WTC11 (cell line): ENCODE results near the gene CES5A. TPM values are rescaled to one million over a fixed set of nuclear protein-coding genes. Genes with fewer than 3 reads are reported as not detected.

Experiments
- ATAC-seq: fragments of 200-7000 bp; cut with Tn5 transposase; 2 replicates; pipeline ENCODE4 v1.10.0; 2021; ENCODE audit warnings: mild to moderate bottlenecking, moderate library complexity
- CTCF ChIA-PET: fragments of 300-600 bp; sonication (Branson Sonifier 250); formaldehyde crosslinking; loops from one replicate; lab custom pipeline; 2021; ENCODE audit warnings: antibody characterized with exemption; lab: Charles Lee
- POLR2A ChIA-PET: fragments of 350-600 bp; sonication (Branson Sonifier 250); formaldehyde crosslinking; loops from one replicate; lab custom pipeline; 2021; ENCODE audit warnings: antibody characterized with exemption; lab: Charles Lee
- DNase-seq: peaks from one replicate; pipeline ENCODE4 v3.0.0; 2021; ENCODE audit warnings: low spot score
- H3K27ac Mint-ChIP-seq: 2 replicates; pipeline ENCODE4 v1.8.0; 2021; ENCODE audit warnings: mixed read lengths
- H3K27me3 Mint-ChIP-seq: 2 replicates; pipeline ENCODE4 v1.8.0; 2021; ENCODE audit warnings: low read depth, mild to moderate bottlenecking, moderate library complexity, mixed read lengths
- H3K36me3 Mint-ChIP-seq: 2 replicates; pipeline ENCODE4 v1.8.0; 2021; ENCODE audit warnings: mixed read lengths
- H3K4me1 Mint-ChIP-seq: 2 replicates; pipeline ENCODE4 v1.8.0; 2022; ENCODE audit warnings: mixed read lengths
- H3K4me3 Mint-ChIP-seq: 2 replicates; pipeline ENCODE4 v1.8.0; 2021; ENCODE audit warnings: mild to moderate bottlenecking, moderate library complexity, mixed read lengths
- H3K9me3 Mint-ChIP-seq: 2 replicates; pipeline ENCODE4 v1.8.0; 2021; ENCODE audit warnings: mixed read lengths
- EMX1 ChIP-seq: fragments of 250-450 bp; sonication (Bioruptor Pico); IDR thresholded peaks from 2 replicates; pipeline ENCODE4 v1.8.0; 2021; ENCODE audit warnings: mild to moderate bottlenecking
- FOXP1 ChIP-seq: sonication (generic); formaldehyde crosslinking; IDR thresholded peaks from 2 replicates; pipeline ENCODE4 v1.8.0; 2022; ENCODE audit warnings: missing genetic modification reagents, mild to moderate bottlenecking, moderate library complexity, borderline replicate concordance
- GABPB1 ChIP-seq: sonication (generic); formaldehyde crosslinking; IDR thresholded peaks from 2 replicates; pipeline ENCODE4 v1.8.1; 2023; ENCODE audit warnings: mild to moderate bottlenecking, missing genetic modification reagents
- IRF2 ChIP-seq: sonication (generic); formaldehyde crosslinking; IDR thresholded peaks from 2 replicates; pipeline ENCODE4 v1.8.0; 2022; ENCODE audit warnings: low read depth, missing genetic modification reagents, borderline replicate concordance
- MXD4 ChIP-seq: fragments of 250-450 bp; sonication (Bioruptor Pico); IDR thresholded peaks from 2 replicates; pipeline ENCODE4 v1.8.0; 2021; ENCODE audit warnings: mild to moderate bottlenecking, moderate library complexity, borderline replicate concordance
- NFE2L1 ChIP-seq: sonication (generic); formaldehyde crosslinking; IDR thresholded peaks from 2 replicates; pipeline ENCODE4 v1.8.1; 2023; ENCODE audit warnings: missing genetic modification reagents
- NFYB ChIP-seq: sonication (generic); formaldehyde crosslinking; conservative IDR thresholded peaks from 2 replicates; pipeline ENCODE4 v1.8.0; 2022; ENCODE audit warnings: low read depth, missing genetic modification reagents
- NR1H2 ChIP-seq: sonication (generic); formaldehyde crosslinking; IDR thresholded peaks from 2 replicates; pipeline ENCODE4 v1.9.0; 2021; ENCODE audit warnings: mild to moderate bottlenecking, moderate library complexity, missing genetic modification reagents
- NR2C2 ChIP-seq: sonication (generic); formaldehyde crosslinking; IDR thresholded peaks from 2 replicates; pipeline ENCODE4 v1.8.0; 2022; ENCODE audit warnings: mild to moderate bottlenecking, missing genetic modification reagents
- OVOL2 ChIP-seq: fragments of 250-450 bp; sonication (Bioruptor Pico); IDR thresholded peaks from 2 replicates; pipeline ENCODE4 v1.9.0; 2021; ENCODE audit warnings: mild to moderate bottlenecking, borderline replicate concordance
- SOX15 ChIP-seq: fragments of 250-450 bp; sonication (Bioruptor Pico); IDR thresholded peaks from 2 replicates; pipeline ENCODE4 v1.9.0; 2021; ENCODE audit warnings: mild to moderate bottlenecking
- ZNF121 ChIP-seq: sonication (generic); formaldehyde crosslinking; IDR thresholded peaks from 2 replicates; pipeline ENCODE4 v1.8.0; 2023; ENCODE audit warnings: missing genetic modification reagents
- ZNF138 ChIP-seq: sonication (generic); formaldehyde crosslinking; conservative IDR thresholded peaks from 2 replicates; pipeline ENCODE4 v1.8.1; 2022; ENCODE audit warnings: mild to moderate bottlenecking, moderate library complexity, missing genetic modification reagents
- ZNF219 ChIP-seq: sonication (generic); formaldehyde crosslinking; IDR thresholded peaks from 2 replicates; pipeline ENCODE4 v1.8.0; 2023; ENCODE audit warnings: missing genetic modification reagents, mild to moderate bottlenecking, borderline replicate concordance
- ZNF232 ChIP-seq: sonication (generic); formaldehyde crosslinking; IDR thresholded peaks from 2 replicates; pipeline ENCODE4 v1.8.0; 2022; ENCODE audit warnings: mild to moderate bottlenecking, missing genetic modification reagents
- ZNF263 ChIP-seq: sonication (generic); formaldehyde crosslinking; IDR thresholded peaks from 2 replicates; pipeline ENCODE4 v1.8.1; 2022; ENCODE audit warnings: low read depth, mild to moderate bottlenecking, moderate library complexity, missing genetic modification reagents
- ZNF396 ChIP-seq: fragments of 250-450 bp; sonication (Bioruptor Pico); IDR thresholded peaks from 2 replicates; pipeline ENCODE4 v1.8.0; 2021; ENCODE audit warnings: mild to moderate bottlenecking, moderate library complexity, borderline replicate concordance
- total RNA-seq: library from RNA; stranded (reverse); gene quantifications from 3 replicates; pipeline ENCODE4 v1.2.3, GENCODE V29; 2021
- TF ChIP-seq, protein P1 (sequence below): sonication (generic); formaldehyde crosslinking; IDR thresholded peaks from 2 replicates; pipeline ENCODE4 v1.8.0; 2022; ENCODE audit warnings: mild to moderate bottlenecking, missing genetic modification reagents
- TF ChIP-seq, protein P2 (sequence below): fragments of 250-450 bp; sonication (Bioruptor Pico); IDR thresholded peaks from 2 replicates; pipeline ENCODE4 v1.9.0; 2021; ENCODE audit warnings: mild to moderate bottlenecking
- TF ChIP-seq, protein P3 (sequence below): sonication (generic); formaldehyde crosslinking; IDR thresholded peaks from 2 replicates; pipeline ENCODE4 v1.8.1; 2023; ENCODE audit warnings: mild to moderate bottlenecking, missing genetic modification reagents, moderate library complexity
- TF ChIP-seq, protein P4 (sequence below): sonication (generic); formaldehyde crosslinking; IDR thresholded peaks from 2 replicates; pipeline ENCODE4 v1.8.1; 2023; ENCODE audit warnings: mild to moderate bottlenecking, missing genetic modification reagents, borderline replicate concordance
- TF ChIP-seq, protein P5 (sequence below): sonication (generic); formaldehyde crosslinking; conservative IDR thresholded peaks from 2 replicates; pipeline ENCODE4 v1.8.1; 2022; ENCODE audit warnings: mild to moderate bottlenecking, missing genetic modification reagents

Gene CES5A
- total RNA-seq, 1 experiment from 2014 or later: not detected

DNA sequence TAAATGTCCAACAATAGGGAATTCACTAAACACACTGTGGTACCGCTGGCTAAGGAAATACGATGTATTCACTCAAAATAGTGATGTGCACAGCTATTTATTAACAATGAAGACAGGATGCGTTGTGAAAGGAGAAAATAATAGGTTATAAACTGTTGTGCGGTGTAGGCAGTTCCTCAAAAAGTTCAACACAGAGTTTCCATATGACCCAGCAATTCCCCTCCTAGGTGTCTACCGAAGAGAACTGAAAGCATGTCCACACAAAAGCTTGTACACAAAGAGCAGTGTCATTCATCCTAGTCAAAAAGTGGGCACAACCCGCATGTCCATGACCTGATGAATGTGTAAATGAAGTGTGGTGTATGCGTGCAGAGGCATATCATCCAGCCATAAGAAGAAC lies 41.1 kb downstream of the CES5A start (continued):
- TF ChIP-seq ZNF263 (CRISPR knock-in tag) (no peak), NFE2L1 (no peak), NFYB (no peak), SOX15 (CRISPR knock-in tag) (no peak), MXD4 (CRISPR knock-in tag) (no peak)
- TF ChIP-seq, protein P1, sequence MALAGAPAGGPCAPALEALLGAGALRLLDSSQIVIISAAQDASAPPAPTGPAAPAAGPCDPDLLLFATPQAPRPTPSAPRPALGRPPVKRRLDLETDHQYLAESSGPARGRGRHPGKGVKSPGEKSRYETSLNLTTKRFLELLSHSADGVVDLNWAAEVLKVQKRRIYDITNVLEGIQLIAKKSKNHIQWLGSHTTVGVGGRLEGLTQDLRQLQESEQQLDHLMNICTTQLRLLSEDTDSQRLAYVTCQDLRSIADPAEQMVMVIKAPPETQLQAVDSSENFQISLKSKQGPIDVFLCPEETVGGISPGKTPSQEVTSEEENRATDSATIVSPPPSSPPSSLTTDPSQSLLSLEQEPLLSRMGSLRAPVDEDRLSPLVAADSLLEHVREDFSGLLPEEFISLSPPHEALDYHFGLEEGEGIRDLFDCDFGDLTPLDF (CRISPR knock-in tag): no peak
- TF ChIP-seq, protein P2, sequence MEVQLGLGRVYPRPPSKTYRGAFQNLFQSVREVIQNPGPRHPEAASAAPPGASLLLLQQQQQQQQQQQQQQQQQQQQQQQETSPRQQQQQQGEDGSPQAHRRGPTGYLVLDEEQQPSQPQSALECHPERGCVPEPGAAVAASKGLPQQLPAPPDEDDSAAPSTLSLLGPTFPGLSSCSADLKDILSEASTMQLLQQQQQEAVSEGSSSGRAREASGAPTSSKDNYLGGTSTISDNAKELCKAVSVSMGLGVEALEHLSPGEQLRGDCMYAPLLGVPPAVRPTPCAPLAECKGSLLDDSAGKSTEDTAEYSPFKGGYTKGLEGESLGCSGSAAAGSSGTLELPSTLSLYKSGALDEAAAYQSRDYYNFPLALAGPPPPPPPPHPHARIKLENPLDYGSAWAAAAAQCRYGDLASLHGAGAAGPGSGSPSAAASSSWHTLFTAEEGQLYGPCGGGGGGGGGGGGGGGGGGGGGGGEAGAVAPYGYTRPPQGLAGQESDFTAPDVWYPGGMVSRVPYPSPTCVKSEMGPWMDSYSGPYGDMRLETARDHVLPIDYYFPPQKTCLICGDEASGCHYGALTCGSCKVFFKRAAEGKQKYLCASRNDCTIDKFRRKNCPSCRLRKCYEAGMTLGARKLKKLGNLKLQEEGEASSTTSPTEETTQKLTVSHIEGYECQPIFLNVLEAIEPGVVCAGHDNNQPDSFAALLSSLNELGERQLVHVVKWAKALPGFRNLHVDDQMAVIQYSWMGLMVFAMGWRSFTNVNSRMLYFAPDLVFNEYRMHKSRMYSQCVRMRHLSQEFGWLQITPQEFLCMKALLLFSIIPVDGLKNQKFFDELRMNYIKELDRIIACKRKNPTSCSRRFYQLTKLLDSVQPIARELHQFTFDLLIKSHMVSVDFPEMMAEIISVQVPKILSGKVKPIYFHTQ (CRISPR knock-in tag): no peak
- TF ChIP-seq, protein P3, sequence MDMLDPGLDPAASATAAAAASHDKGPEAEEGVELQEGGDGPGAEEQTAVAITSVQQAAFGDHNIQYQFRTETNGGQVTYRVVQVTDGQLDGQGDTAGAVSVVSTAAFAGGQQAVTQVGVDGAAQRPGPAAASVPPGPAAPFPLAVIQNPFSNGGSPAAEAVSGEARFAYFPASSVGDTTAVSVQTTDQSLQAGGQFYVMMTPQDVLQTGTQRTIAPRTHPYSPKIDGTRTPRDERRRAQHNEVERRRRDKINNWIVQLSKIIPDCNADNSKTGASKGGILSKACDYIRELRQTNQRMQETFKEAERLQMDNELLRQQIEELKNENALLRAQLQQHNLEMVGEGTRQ: no peak

DNA sequence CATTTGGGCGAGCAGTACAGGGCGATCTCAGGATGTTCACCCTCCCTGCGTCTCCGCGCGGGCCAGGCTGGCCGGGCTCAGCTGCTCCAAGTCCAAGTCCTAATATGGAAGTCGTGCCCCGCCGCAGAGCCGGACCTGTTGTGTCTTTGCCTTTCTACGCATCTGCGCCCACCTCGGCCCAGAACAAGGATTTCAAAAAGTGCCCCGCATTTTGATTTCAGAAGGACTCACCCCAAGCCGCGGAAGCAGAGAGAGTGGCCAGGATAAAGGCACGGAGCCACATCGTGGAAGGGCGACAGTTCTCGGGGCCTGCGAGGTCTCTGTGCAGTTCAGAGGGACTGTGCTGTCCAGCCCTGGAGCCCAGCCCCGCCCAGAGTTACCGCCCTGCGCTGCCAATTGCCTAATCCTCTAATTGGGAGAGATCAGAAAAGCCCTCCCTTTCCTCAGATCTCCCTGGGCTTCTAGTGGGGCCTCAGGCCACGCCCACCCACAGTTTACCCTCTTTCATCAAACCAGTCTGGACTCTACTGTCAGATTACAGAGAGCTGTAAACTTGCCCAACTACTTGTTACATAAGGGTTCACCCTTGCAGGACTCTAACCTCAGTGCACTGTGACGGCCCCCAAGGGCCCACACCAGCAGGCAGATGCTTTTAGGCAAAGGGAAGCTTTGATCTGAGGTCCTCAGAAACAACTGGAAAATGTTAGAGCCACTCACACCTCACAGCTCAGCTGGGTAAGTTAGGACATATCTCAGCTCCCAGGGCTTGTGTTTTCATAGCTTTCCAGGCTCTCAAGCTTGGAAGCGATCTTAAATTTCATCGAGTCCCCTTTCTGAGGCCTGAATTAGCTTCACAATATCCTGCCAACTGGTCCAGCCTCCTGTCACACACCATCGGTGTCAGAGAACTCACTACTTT lies 42.1 kb downstream of the CES5A start, which contains the start of gene CES1:
Gene CES1, minus strand, starts transcription at position 324 of the 919 bp plus-strand sequence. Its CDS starts 41 bp downstream, at position 283.
- Mint-ChIP-seq H3K4me3 (peak within 1 kb of the TSS; percentile 24), H3K9me3 (no peaks in the 10 kb centered on the region), H3K27ac (no peak within 1 kb of the TSS), H3K36me3 (no peaks in the 10 kb centered on the region), H3K4me1 (no peaks in the 10 kb centered on the region)
- peak; percentile 60; the same call in 1 of the 2 replicates for ATAC-seq
- CTCF ChIA-PET: interaction anchor here (1.1 to 2.4 kb wide), 2 partner anchors 120 to 368 kb away, joined by 5 to 6 read pairs; no protein-coding TSS in a partner anchor
- peak; percentile 42; the same call in 1 of the 2 replicates for TF ChIP-seq GABPB1 (CRISPR knock-in tag)
- TF ChIP-seq NR1H2 (CRISPR knock-in tag): no peak
- TF ChIP-seq, all 79 proteins: peak for 1
- peaks cover 16% of the 10 kb centered on the region for H3K27me3 Mint-ChIP-seq
- DNase-seq: no peak
- POLR2A ChIA-PET: no interaction called here

DNA sequence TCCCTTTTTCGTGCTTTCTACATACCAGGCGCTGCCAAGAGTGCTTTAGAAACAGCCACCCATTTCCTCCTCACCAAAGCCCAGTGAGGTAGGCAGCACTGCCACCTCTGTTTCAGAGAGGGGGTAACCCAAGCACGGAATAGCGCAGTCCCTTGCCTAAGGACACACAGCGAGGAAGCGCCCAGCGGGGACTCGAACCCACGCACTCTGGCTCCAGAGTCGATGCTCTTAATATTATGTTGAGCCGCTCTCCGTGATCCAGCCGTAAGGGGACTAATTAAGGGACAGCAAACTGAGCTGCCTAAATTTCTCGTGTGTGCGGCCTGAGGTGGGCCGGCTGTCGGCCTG lies 42.8 kb downstream of the CES5A start:
- Mint-ChIP-seq H3K36me3 (no peaks in the 10 kb centered on the region), H3K4me3 (peak overlapping the region; percentile 24), H3K27ac (no peak overlapping the region), H3K9me3 (no peaks in the 10 kb centered on the region), H3K27me3 (peaks cover 16% of the 10 kb centered on the region), H3K4me1 (no peaks in the 10 kb centered on the region)
- ChIA-PET POLR2A (no interaction called here), CTCF (interaction anchor here (1.1 to 2.4 kb wide), 2 partner anchors 120 to 367 kb away, joined by 5 to 6 read pairs; no protein-coding TSS in a partner anchor)
- DNase-seq: no peak
- ATAC-seq: no peak
- TF ChIP-seq, protein P4, sequence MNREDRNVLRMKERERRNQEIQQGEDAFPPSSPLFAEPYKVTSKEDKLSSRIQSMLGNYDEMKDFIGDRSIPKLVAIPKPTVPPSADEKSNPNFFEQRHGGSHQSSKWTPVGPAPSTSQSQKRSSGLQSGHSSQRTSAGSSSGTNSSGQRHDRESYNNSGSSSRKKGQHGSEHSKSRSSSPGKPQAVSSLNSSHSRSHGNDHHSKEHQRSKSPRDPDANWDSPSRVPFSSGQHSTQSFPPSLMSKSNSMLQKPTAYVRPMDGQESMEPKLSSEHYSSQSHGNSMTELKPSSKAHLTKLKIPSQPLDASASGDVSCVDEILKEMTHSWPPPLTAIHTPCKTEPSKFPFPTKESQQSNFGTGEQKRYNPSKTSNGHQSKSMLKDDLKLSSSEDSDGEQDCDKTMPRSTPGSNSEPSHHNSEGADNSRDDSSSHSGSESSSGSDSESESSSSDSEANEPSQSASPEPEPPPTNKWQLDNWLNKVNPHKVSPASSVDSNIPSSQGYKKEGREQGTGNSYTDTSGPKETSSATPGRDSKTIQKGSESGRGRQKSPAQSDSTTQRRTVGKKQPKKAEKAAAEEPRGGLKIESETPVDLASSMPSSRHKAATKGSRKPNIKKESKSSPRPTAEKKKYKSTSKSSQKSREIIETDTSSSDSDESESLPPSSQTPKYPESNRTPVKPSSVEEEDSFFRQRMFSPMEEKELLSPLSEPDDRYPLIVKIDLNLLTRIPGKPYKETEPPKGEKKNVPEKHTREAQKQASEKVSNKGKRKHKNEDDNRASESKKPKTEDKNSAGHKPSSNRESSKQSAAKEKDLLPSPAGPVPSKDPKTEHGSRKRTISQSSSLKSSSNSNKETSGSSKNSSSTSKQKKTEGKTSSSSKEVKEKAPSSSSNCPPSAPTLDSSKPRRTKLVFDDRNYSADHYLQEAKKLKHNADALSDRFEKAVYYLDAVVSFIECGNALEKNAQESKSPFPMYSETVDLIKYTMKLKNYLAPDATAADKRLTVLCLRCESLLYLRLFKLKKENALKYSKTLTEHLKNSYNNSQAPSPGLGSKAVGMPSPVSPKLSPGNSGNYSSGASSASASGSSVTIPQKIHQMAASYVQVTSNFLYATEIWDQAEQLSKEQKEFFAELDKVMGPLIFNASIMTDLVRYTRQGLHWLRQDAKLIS (CRISPR knock-in tag): no peak
- TF ChIP-seq FOXP1 (CRISPR knock-in tag) (no peak), NR2C2 (CRISPR knock-in tag) (no peak), ZNF232 (CRISPR knock-in tag) (no peak), ZNF121 (CRISPR knock-in tag) (no peak), ZNF138 (CRISPR knock-in tag) (no peak), OVOL2 (CRISPR knock-in tag) (no peak), EMX1 (CRISPR knock-in tag) (no peak), IRF2 (CRISPR knock-in tag) (no peak), ZNF396 (no peak), ZNF219 (CRISPR knock-in tag) (no peak)
- TF ChIP-seq, protein P5, sequence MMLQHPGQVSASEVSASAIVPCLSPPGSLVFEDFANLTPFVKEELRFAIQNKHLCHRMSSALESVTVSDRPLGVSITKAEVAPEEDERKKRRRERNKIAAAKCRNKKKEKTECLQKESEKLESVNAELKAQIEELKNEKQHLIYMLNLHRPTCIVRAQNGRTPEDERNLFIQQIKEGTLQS (CRISPR knock-in tag): no peak
- TF ChIP-seq, protein P3: no peak
